AG04450 (cell line): ENCODE data around the gene SLC27A1. TPM values are rescaled to one million over a fixed set of nuclear protein-coding genes. Genes with fewer than 3 reads are reported as not detected.
A peak's percentile ranks its signal among the peaks of the same experiment; 100 is the strongest.
"Not testable (repeated sequence)": the region's sequence is repeated elsewhere in the genome, so short reads cannot be mapped to it uniquely, and the experiment has no call there.

ENCODE experiments used
- CTCF ChIA-PET: fragments of 300-600, 350-600 bp; formaldehyde crosslinking; extraction: SDS; loops from one replicate; lab custom pipeline; 2022; ENCODE audit warnings: antibody characterized with exemption, inconsistent platforms; lab: Charles Lee
- POLR2A ChIA-PET: fragments of 350-600 bp; formaldehyde crosslinking; extraction: SDS; loops from one replicate; lab custom pipeline; 2021; ENCODE audit warnings: antibody characterized with exemption, inconsistent platforms; lab: Yijun Ruan, JAX
- DNase-seq: peaks from one replicate; pipeline ENCODE4 v3.0.0-alpha.2; 2011; ENCODE audit warnings: low read depth, low spot score
- H3K27ac ChIP-seq: one replicate; pipeline ENCODE4 v1.5.1; 2012; ENCODE audit warnings: low read depth, low read length, control low read depth
- H3K27me3 ChIP-seq: one replicate; pipeline ENCODE4 v1.6.0; 2012; ENCODE audit warnings: low read length; ENCODE audit not compliant: control insufficient read depth, insufficient read depth
- H3K4me3 ChIP-seq: 2 replicates; pipeline ENCODE4 v1.5.1; 2011; ENCODE audit warnings: mild to moderate bottlenecking, low read depth, low read length, control low read depth
- H3K9me3 ChIP-seq: 2 replicates; pipeline ENCODE4 v1.5.1; 2012; ENCODE audit warnings: low read length; ENCODE audit not compliant: control insufficient read depth, insufficient read depth
- CTCF ChIP-seq: IDR thresholded peaks from 2 replicates; pipeline ENCODE4 v1.5.1; 2011; ENCODE audit warnings: low read depth, low read length, control low read depth, inconsistent platforms
- polyA plus RNA-seq: library from polyadenylated mRNA; depleted of rRNA; stranded (reverse); fragments of >200 nt; gene quantifications from 2 replicates; pipeline ENCODE4 v1.2.3, GENCODE V29; 2011

Gene SLC27A1
- polyA plus RNA-seq, 1 experiment = 8.3 TPM

GRCh38 chr19:17471410-17472125 lies 1.2 kb downstream of the SLC27A1 start:
- DNase-seq = no peak
- Histone ChIP-seq H3K4me3 (peak overlapping the region; percentile 79), H3K9me3 (no peaks in the 10 kb centered on the region), H3K27me3 (no peaks in the 10 kb centered on the region), H3K27ac (no peak overlapping the region)
- CTCF ChIA-PET = no interaction called here
- POLR2A ChIA-PET = no interaction called here
- no peak for TF ChIP-seq CTCF

- ChIA-PET CTCF (interaction anchor here (1.3 kb wide), 1 partner anchor 32 kb away, joined by 3 read pairs; no protein-coding TSS in a partner anchor), POLR2A (no interaction called here)
- no peak overlapping the region for H3K27ac ChIP-seq
- no peak overlapping the region for H3K4me3 ChIP-seq
- no peaks in the 10 kb centered on the region for H3K9me3 ChIP-seq
- TF ChIP-seq CTCF = no peak
- DNase-seq = peak; percentile 57
- H3K27me3 ChIP-seq = no peaks in the 10 kb centered on the region
Measured at GRCh38 chr19:17473041-17473440, 2.7 kb downstream of the SLC27A1 start.

- H3K4me3 ChIP-seq, H3K27ac ChIP-seq, CTCF ChIA-PET, H3K9me3 ChIP-seq, DNase-seq, H3K27me3 ChIP-seq: not testable (repeated sequence)
- POLR2A ChIA-PET = interaction anchor here (0.7 kb wide), 1 partner anchor 23 kb away, joined by 3 read pairs; no protein-coding TSS in a partner anchor
Measured at GRCh38 chr19:17475011-17475540, 4.8 kb downstream of the SLC27A1 start.

GRCh38 chr19:17475541-17476115 lies 5.3 kb downstream of the SLC27A1 start:
- no peaks in the 10 kb centered on the region for H3K9me3 ChIP-seq
- no peaks in the 10 kb centered on the region for H3K27me3 ChIP-seq
- ChIA-PET CTCF (no interaction called here), POLR2A (interaction anchor here (0.6 to 0.7 kb wide), 2 partner anchors 22 to 42 kb away, joined by 3 to 4 read pairs; no protein-coding TSS in a partner anchor)
- no peak overlapping the region for H3K4me3 ChIP-seq
- TF ChIP-seq CTCF = no peak
- no peak for DNase-seq
- H3K27ac ChIP-seq = peak overlapping the region; percentile 39

GRCh38 chr19:17479325-17479791 lies 9.0 kb downstream of the SLC27A1 start:
- no peaks in the 10 kb centered on the region for H3K27me3 ChIP-seq
- H3K9me3 ChIP-seq = no peaks in the 10 kb centered on the region
- no peak for DNase-seq
- H3K4me3 ChIP-seq = no peak overlapping the region
- CTCF ChIA-PET = interaction anchor here (1.2 to 1.6 kb wide), 2 partner anchors 14 to 16 kb away, joined by 5 read pairs; no protein-coding TSS in a partner anchor
- peak overlapping the region; percentile 74 for H3K27ac ChIP-seq
- POLR2A ChIA-PET = interaction anchor here (0.6 kb wide), 1 partner anchor 179 kb away, joined by 4 read pairs; no protein-coding TSS in a partner anchor
- no peak for TF ChIP-seq CTCF
